Astrocyte of the spinal cord (primary cell): ENCODE results near the gene TREH.
"Not testable (repeated sequence)": the region's sequence is repeated elsewhere in the genome, so short reads cannot be mapped to it uniquely, and the experiment has no call there.

Source experiments
- DNase-seq: peaks from one replicate; pipeline ENCODE4 v3.0.0; 2011; ENCODE audit warnings: low read depth, low spot score
- H3K4me3 ChIP-seq: 2 replicates; pipeline ENCODE4 v1.5.1; 2011; ENCODE audit warnings: low read depth, mild to moderate bottlenecking, low read length, moderate library complexity
- in situ Hi-C: cut with HindIII; loops from 2 replicates; pipeline ENCODE4 v1.10.0; 2017; ENCODE audit warnings: low sequenced_read_pairs
- TF ChIP-seq, protein P1 (sequence below): IDR thresholded peaks from 2 replicates; pipeline ENCODE4 v1.5.1; 2012; ENCODE audit warnings: low read depth, mild to moderate bottlenecking, low read length, inconsistent platforms

TREH gene

DNA sequence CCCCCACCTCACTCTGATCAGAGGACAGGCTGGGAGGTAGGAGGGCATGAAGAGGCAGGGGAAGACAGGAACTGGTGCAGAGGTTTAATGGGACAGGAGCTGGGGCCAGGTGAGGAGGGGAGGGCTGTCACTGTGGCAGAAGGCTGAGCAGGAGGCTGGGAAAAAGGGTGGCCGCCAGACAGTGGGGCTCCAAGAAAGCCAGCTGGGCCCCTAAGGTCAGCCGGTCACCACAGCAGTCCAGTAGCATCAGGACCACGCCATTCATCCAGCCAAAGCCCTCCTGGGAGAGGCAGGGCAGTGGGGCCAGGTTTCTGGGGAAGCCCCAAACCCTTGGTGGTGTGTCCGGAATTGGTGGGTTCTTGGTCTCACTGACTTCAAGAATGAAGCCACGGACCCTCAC lies 8.5 kb upstream of the TREH start:
- no peak for DNase-seq
- TF ChIP-seq, protein P1, sequence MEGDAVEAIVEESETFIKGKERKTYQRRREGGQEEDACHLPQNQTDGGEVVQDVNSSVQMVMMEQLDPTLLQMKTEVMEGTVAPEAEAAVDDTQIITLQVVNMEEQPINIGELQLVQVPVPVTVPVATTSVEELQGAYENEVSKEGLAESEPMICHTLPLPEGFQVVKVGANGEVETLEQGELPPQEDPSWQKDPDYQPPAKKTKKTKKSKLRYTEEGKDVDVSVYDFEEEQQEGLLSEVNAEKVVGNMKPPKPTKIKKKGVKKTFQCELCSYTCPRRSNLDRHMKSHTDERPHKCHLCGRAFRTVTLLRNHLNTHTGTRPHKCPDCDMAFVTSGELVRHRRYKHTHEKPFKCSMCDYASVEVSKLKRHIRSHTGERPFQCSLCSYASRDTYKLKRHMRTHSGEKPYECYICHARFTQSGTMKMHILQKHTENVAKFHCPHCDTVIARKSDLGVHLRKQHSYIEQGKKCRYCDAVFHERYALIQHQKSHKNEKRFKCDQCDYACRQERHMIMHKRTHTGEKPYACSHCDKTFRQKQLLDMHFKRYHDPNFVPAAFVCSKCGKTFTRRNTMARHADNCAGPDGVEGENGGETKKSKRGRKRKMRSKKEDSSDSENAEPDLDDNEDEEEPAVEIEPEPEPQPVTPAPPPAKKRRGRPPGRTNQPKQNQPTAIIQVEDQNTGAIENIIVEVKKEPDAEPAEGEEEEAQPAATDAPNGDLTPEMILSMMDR, result no peak
- in situ Hi-C loops, result no loop called here
- no peak overlapping the region for H3K4me3 ChIP-seq

GRCh38 chr11:118684187-118684586 lies 4.7 kb upstream of the TREH start:
- in situ Hi-C loops, result no loop called here
- TF ChIP-seq, protein P1, result no peak
- no peak for DNase-seq
- no peak overlapping the region for H3K4me3 ChIP-seq

DNA sequence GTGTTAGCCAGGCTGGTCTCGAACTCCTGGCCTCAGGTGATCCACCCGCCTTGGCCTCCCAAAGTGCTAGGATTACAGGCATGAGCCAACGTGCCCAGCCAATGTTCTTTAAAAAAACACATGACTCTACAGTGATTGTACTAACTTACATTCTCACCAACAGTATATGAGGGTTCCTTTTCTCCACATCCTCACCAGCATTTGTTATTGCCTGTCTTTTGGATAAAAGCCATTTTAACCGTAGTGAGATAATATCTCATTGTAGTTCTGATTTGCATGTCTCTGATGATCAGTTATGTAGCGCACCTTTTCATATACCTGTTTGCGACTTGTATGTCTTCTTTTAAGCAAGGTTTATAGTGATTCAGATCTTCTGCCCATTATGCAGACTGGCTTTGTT lies 3.5 kb upstream of the TREH start:
- in situ Hi-C loops, H3K4me3 ChIP-seq, DNase-seq: not testable (repeated sequence)

DNA sequence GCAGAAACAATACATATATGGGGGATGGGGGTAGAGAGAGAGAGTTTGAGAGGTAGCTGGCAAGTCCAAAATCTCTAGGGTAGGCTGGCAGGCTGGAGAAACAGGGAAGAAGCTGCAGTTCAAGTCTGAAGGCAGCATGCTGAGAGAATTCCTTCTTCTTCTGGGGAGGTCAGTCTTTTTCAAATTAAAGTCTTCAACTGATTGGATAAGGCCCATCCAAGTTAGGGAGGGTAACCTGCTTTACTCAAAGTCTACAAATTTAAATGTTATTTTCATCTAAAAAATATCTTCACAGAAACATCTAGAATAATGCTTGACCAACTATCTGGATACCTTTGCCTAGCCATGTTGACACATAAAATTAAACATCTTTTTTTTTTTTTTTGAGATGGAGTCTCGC lies 2.9 kb upstream of the TREH start:
- in situ Hi-C loops, result no loop called here
- H3K4me3 ChIP-seq, result no peak overlapping the region
- TF ChIP-seq, protein P1, result no peak
- DNase-seq, result no peak

- in situ Hi-C loops, DNase-seq: not testable (repeated sequence)
- TF ChIP-seq, protein P1, result peak; percentile 33
These were observed 542 bp downstream of the TREH start for GRCh38 chr11:118678908-118679307.

GRCh38 chr11:118677977-118678376 lies 1.5 kb downstream of the TREH start:
- DNase-seq, result no peak
- H3K4me3 ChIP-seq, result no peak overlapping the region
- TF ChIP-seq, protein P1, result no peak
- in situ Hi-C loops, result no loop called here

More at GRCh38 chr11:118678908-118679307, 542 bp downstream of the TREH start:
- H3K4me3 ChIP-seq, result not testable (repeated sequence)

DNA sequence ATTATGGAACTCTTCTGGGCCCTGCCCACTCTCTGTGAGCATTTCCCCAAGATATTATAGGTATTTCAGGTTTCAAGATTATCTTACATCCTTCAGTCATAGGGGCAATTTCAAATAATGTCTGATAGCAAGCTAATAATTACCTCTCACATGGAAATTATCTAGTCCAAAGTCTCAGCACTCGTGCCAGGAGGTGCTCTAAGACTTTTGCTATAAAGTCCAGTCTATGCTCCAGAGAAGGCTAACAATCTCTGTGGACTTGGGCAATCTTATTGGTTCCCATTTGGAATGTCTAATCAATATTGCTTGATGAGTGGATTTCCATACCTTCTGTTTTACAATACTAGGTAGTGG lies 5.4 kb downstream of the TREH start:
- no peak for DNase-seq
- in situ Hi-C loops, result no loop called here
- no peak overlapping the region for H3K4me3 ChIP-seq
- TF ChIP-seq, protein P1, result no peak
